NB4 (cell line): ENCODE results near the gene IL17REL.

Experiments used
- DNase-seq: peaks from one replicate; pipeline ENCODE4 v3.0.0; 2010; ENCODE audit warnings: low read depth
- H3K4me3 ChIP-seq: one replicate; pipeline ENCODE4 v1.5.1; 2011; ENCODE audit warnings: mild to moderate bottlenecking, low read depth, low read length, moderate library complexity
- CTCF ChIP-seq: IDR thresholded peaks from one replicate; pipeline ENCODE4 v1.5.1; 2012; ENCODE audit warnings: low read depth, low read length
- MAX ChIP-seq: IDR thresholded peaks from 2 replicates; pipeline ENCODE4 v1.6.1; 2011; ENCODE audit warnings: low read depth, low read length
- MYC ChIP-seq: IDR thresholded peaks from 2 replicates; pipeline ENCODE4 v1.6.1; 2011; ENCODE audit warnings: low read depth, low read length
- POLR2A ChIP-seq: IDR thresholded peaks from 2 replicates; pipeline ENCODE4 v1.6.1; 2011; ENCODE audit warnings: mild to moderate bottlenecking; ENCODE audit not compliant: insufficient read length; ENCODE audit errors: extremely low read depth

The IL17REL gene

DNA sequence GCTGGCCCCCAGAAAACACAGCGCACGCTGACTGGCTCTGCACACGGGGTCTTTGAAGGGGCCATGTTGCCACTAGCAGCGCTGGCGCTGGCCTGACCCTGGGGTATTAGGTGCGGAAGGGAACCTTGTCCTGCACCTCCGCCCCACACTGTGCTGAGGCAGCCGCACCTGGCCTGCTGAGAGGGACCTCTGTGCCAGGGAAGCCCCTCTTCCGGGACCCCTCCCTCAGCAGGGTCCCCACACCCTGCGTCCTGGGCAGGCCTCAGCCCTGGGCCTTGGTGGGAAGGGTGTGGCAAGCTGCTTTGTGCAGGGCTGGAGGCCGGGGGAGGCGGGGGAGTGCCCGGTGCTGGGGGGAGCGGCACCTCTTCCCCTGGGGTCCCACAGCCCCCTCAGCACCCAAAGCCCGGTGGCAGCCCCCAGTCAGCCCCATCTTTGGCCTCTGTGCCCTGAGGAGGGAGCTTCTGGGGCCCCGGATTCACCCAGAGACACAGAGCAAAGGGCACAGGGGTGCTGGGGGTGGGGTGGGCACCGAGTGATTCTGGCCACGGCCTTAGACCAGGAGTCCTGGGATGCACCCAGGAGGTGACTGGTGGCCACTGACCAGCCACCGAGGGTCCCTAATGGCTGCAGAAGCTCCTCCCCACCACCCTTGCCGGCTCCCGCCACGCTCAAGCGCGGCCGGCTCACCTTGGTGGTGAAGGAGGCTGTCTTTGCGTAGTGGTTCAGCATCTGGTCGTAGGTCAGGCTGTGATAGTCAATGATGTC lies 34.1 kb upstream of the IL17REL start:
- H3K4me3 ChIP-seq, result no peak overlapping the region
- TF ChIP-seq POLR2A, result no peak
- TF ChIP-seq MYC, result no peak
- no peak for TF ChIP-seq MAX
- TF ChIP-seq CTCF, result no peak
- no peak for DNase-seq

DNA sequence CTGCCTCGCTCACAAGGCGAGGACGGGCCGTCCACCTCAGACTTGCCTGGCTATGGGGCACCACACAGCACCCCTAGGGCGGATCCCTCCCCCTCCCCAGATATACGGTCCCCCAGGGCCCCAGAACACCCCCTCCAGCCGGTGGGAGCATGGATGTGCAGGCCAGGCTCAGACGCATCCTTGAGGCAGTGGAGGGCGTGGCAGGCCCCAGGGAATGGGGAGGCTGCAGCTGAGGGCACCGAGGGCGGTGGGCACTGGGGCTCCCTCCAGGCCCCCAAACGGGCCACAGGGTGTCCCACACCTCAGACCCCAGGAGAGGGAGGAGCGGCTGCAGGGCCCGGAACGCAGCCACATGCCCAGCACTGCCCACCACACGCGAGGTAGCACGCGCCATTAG lies 33.5 kb upstream of the IL17REL start:
- DNase-seq, result no peak

GRCh38 chr22:50045211-50046018 lies 32.9 kb upstream of the IL17REL start:
- no peak for DNase-seq
- H3K4me3 ChIP-seq, result no peak overlapping the region
- no peak for TF ChIP-seq MYC
- no peak for TF ChIP-seq CTCF
- no peak for TF ChIP-seq MAX
- no peak for TF ChIP-seq POLR2A

More for the DNA sequence above, 33.5 kb upstream of the IL17REL start:
- TF ChIP-seq CTCF (no peak), MAX (no peak), POLR2A (no peak), MYC (no peak)
- no peak overlapping the region for H3K4me3 ChIP-seq

- TF ChIP-seq CTCF (no peak), MAX (no peak), POLR2A (no peak), MYC (no peak)
- H3K4me3 ChIP-seq, result no peak overlapping the region
- DNase-seq, result no peak
Measured at GRCh38 chr22:50044485-50045118, 32.0 kb upstream of the IL17REL start.

DNA sequence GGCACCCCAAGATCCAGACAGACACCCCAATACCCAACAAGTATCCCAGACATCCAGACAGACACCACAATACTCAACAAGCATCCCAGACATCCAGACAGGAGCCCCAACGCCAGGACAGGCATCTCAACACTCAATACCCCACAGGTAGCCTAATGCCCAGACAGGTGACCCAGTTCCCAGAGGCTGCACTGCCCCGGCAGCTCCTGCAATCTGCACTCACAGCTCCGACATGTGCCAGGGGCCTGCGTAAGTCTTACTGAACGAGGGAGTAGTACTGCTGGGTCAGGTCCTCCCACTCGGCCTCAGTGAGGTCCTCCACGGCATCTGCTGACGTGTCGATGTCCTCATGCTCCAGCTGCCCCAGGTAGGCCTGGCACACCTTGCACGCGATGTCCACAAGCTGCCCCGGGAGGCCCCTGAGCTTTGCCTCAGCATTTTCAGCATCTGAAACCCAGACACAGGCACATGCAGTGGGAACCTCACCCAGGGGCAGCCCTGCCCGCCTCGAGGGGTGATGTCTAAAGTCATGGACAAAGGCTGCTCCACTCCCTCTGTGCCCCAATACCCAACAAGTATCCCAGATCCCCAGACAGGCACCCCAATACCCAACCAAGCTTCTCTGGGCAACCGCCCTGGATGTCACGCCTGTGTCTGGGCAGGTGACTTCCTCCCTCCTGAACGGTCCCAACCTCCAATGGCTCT lies 28.9 kb upstream of the IL17REL start:
- TF ChIP-seq MYC (no peak), POLR2A (no peak), MAX (no peak), CTCF (no peak)
- no peak for DNase-seq
- no peak overlapping the region for H3K4me3 ChIP-seq
